Ramos (cell line): ENCODE measurements around the gene TMEM179B.

Experiments
- in situ Hi-C: fragments of 300-500 bp; cut with MboI; formaldehyde crosslinking; loops from one replicate; pipeline ENCODE4 v1.14.3; 2022; ENCODE audit warnings: low sequenced_read_pairs; ENCODE audit not compliant: unreplicated experiment

The TMEM179B gene

DNA sequence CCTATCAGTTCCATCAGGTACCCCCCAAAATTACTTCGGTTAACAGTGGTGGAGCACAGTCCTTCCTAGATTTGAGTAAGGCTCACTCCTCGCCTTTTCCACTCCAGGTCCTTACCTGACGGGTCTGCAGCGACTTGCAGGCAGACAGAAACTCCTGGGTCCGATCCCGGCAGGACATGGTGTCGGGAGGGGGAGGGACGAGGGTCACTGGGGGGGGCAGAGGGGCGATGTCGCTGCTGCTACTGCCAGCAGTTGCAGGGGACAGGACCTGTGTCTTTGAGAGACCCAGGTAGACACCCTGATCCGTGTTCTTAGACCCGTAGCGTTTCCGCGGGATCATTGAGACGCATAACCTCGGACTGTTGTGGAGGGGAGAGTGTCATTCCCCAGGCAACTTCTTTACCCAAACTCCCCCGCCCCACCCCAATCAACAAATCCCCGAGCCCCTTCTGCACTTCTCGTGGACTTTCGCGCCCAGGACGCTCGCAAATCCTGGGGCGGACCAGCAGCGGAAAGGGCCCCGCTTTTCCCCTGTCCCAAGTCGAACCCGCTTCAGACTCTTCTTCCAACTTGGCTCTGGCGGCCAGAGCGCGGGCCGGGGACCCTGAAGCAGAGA is 43.8 kb downstream of the TMEM179B start:
- in situ Hi-C loops = loop anchor here (25.0 kb wide), 1 partner anchor 1406 kb away; the partner anchor contains the start of genes DNAJC4, FKBP2, NUDT22 and PPP1R14B

GRCh38 chr11:62831520-62832335 is 44.5 kb downstream of the TMEM179B start, which contains the start of gene STX5:
Gene STX5 (minus strand): TSS chr11:62832051. CDS start chr11:62831243, 808 bp downstream.
- in situ Hi-C loops = loop anchor here (25.0 kb wide), 1 partner anchor 1406 kb away; the partner anchor contains the start of genes DNAJC4, FKBP2, NUDT22 and PPP1R14B

DNA sequence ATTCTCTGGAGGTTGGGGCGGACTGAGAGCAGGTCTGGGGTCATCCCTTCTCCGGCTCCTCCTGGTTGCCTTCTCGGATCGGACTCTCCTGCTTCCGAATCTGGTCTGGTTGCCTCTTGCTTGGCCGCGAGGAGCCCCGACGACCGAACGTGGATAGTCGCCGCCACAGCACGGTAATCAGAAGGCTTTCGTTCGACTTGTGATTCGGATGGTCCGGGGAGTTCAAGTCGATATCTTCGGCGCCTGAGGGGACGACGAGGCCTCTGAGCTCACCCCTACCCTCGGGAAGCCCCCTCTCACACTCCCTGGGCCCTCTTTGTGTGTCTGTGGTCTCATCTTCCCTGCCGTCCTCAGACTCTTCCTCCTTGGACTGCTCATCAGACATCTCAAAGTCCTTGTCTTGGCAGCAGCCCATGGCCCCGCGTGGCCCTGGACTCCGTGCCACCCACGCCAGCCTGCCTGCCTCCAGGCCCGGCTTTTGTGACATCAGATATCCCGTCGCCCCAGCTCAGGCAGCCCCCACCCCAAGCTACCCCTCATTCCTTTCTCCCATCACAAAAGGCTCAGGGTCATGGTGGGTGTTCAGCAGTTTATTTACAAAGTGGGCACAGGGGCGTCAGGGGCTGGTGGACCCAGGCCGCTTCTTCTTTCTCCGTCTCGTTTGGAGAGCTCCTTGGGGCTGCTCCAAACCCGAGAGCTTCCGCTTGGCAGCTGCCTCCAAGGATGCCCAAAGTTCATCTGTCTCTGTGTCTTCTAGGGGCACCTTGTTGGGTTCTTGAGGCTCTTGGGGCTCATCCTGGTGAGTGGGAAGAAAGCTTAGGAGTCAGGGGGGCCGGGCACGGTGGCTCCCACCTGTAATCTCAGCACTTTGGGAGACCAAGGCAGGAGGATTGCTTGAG is 45.4 kb downstream of the TMEM179B start, which contains the start of gene TEX54:
TEX54 (minus strand) TSS at position 506 of the 899 bp plus-strand sequence.
- in situ Hi-C loops = loop anchor here (25.0 kb wide), 1 partner anchor 1405 kb away; the partner anchor contains the start of genes DNAJC4, FKBP2, NUDT22 and PPP1R14B

DNA sequence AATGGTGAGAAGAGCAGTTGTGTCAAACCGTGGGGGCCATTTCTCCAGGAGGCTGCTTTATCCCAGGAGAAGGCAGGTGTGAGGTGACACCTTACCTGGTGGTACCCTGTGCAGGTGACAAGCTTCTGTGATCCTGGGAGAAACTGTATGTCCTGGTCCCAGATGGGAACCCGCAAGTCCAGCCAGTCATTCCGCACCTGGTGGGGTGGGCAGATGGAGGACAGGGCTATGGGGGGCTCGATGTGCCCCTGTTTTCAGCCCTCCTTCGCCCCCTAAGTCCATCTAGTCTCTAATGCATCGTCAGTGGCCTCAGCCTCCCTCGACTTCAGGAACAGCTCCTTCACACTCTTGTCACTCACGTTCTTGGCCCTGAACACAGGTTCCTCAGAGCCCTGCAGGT is 48.1 kb downstream of the TMEM179B start:
- in situ Hi-C loops = loop anchor here (25.0 kb wide), 1 partner anchor 1402 kb away; the partner anchor contains the start of genes DNAJC4, FKBP2, NUDT22 and PPP1R14B

GRCh38 chr11:62839050-62839945 is 52.1 kb downstream of the TMEM179B start, which contains the start of gene WDR74:
Gene WDR74 (minus strand): TSS chr11:62839590. CDS start chr11:62839570, 20 bp downstream.
- in situ Hi-C loops = loop anchor here (25.0 kb wide), 1 partner anchor 1398 kb away; the partner anchor contains the start of genes DNAJC4, FKBP2, NUDT22 and PPP1R14B
